H1 (cell line): ENCODE data around the gene CCDC152. TPM values are rescaled to one million over a fixed set of nuclear protein-coding genes. Genes with fewer than 3 reads are reported as not detected.

Source experiments
- CTCF ChIA-PET: fragments of 300-600 bp; sonication (Branson Sonifier 250); formaldehyde crosslinking; loops from one replicate; lab custom pipeline; 2021; ENCODE audit not compliant: partially characterized antibody; lab: Charles Lee
- POLR2A ChIA-PET: fragments of 300-600 bp; sonication (Branson Sonifier 250); formaldehyde crosslinking; loops from one replicate; lab custom pipeline; 2021; ENCODE audit warnings: inconsistent platforms; ENCODE audit not compliant: partially characterized antibody; lab: Charles Lee
- DNase-seq, 2 experiments: peaks; one replicate each; pipeline versions ENCODE4 v3.0.0 to v3.0.0-alpha.2; 2010 to 2022; ENCODE audit warnings: low spot score in 2 of 2, low read depth in 1 of 2, mixed read lengths in 1 of 2
- FAIRE-seq: peaks from 2 replicates; lab custom pipeline; 2011; peaks lifted over from hg19 to GRCh38; lab: Jason Lieb, UNC
- H2AFZ ChIP-seq: 2 replicates; pipeline ENCODE4 v1.8.1; 2012; ENCODE audit warnings: low read length, inconsistent platforms
- H2AK5ac ChIP-seq: 2 replicates; pipeline ENCODE4 v1.6.1; 2013; ENCODE audit warnings: low read depth, low read length
- H2BK120ac ChIP-seq: replicated peaks from 2 replicates; pipeline ENCODE3; 2013; ENCODE audit warnings: low read depth, low read length, inconsistent platforms
- H2BK12ac ChIP-seq: 2 replicates; pipeline ENCODE4 v1.6.1; 2013; ENCODE audit warnings: low read depth, low read length
- H2BK15ac ChIP-seq: 2 replicates; pipeline ENCODE4 v1.6.1; 2013; ENCODE audit warnings: low read length
- H2BK20ac ChIP-seq: 2 replicates; pipeline ENCODE4 v1.6.1; 2013; ENCODE audit warnings: low read length
- H2BK5ac ChIP-seq: 2 replicates; pipeline ENCODE4 v1.6.1; 2013; ENCODE audit warnings: low read depth, low read length
- H3K14ac ChIP-seq: 2 replicates; pipeline ENCODE4 v1.6.1; 2013; ENCODE audit warnings: inconsistent platforms; ENCODE audit not compliant: insufficient read length
- H3K18ac ChIP-seq: 2 replicates; pipeline ENCODE4 v1.6.1; 2013; ENCODE audit warnings: low read length; ENCODE audit errors: extremely low read depth
- H3K23ac ChIP-seq: 2 replicates; pipeline ENCODE4 v1.6.1; 2013; ENCODE audit warnings: inconsistent platforms; ENCODE audit not compliant: insufficient read length
- H3K23me2 ChIP-seq: 2 replicates; pipeline ENCODE4 v1.6.1; 2013; ENCODE audit warnings: low read depth, low read length
- H3K27ac ChIP-seq: 2 replicates; pipeline ENCODE4 v1.6.1; 2011; ENCODE audit warnings: low read depth, low read length, inconsistent platforms
- H3K27me3 ChIP-seq, 4 experiments: replicated peaks in 1 of 4; 1 replicate in 1 of 4; 2 replicates in 3 of 4; pipeline versions ENCODE4 v1.6.1 to v1.8.1; 2011 to 2013; ENCODE audit warnings: low read length in 3 of 4, mild to moderate bottlenecking in 3 of 4, inconsistent platforms in 2 of 4, mixed read lengths in 2 of 4, moderate library complexity in 1 of 4; ENCODE audit not compliant: control insufficient read depth in 3 of 4, insufficient read depth in 3 of 4; ENCODE audit errors: extremely low read depth in 1 of 4
- H3K36me3 ChIP-seq, 4 experiments: 2 replicates each; pipeline versions ENCODE4 v1.6.1 to v1.8.1; 2011 to 2013; ENCODE audit warnings: mild to moderate bottlenecking in 4 of 4, low read length in 3 of 4, moderate library complexity in 2 of 4, control low read depth in 1 of 4, inconsistent platforms in 1 of 4; ENCODE audit not compliant: insufficient read depth in 4 of 4, control insufficient read depth in 2 of 4
- H3K4ac ChIP-seq: replicated peaks from 2 replicates; pipeline ENCODE3; 2013; ENCODE audit warnings: low read length, low read depth, mixed read lengths, inconsistent platforms; ENCODE audit not compliant: insufficient read length
- H3K4me1 ChIP-seq, 4 experiments: replicated peaks in 1 of 4; 1 replicate in 1 of 4; 2 replicates in 3 of 4; pipeline versions ENCODE4 v1.6.1 to v1.8.1; 2011 to 2013; ENCODE audit warnings: low read length in 3 of 4, inconsistent platforms in 2 of 4, mixed read lengths in 1 of 4; ENCODE audit not compliant: insufficient read depth in 4 of 4, control insufficient read depth in 3 of 4
- H3K4me2 ChIP-seq, 2 experiments: 2 replicates each; pipeline versions ENCODE4 v1.6.1 to v1.8.1; 2011 to 2013; ENCODE audit warnings: low read depth in 2 of 2, low read length in 2 of 2, control low read depth in 1 of 2, inconsistent platforms in 1 of 2, mild to moderate bottlenecking in 1 of 2; ENCODE audit not compliant: insufficient read depth in 1 of 2
- H3K4me3 ChIP-seq, 4 experiments: fragments of 200-600, 300-600 bp in 1 of 4; sonication (generic), shearing (Covaris generic), sonication (Bioruptor Twin) in 1 of 4; 2 replicates each; pipeline versions ENCODE4 v1.5.1 to v1.8.1; 2011 to 2016; ENCODE audit warnings: low read length in 4 of 4, low read depth in 3 of 4, control low read depth in 2 of 4, inconsistent platforms in 2 of 4, mild to moderate bottlenecking in 2 of 4, mixed read lengths in 1 of 4, moderate library complexity in 1 of 4; ENCODE audit not compliant: insufficient read depth in 2 of 4; ENCODE audit errors: extremely low read depth in 1 of 4
- H3K56ac ChIP-seq: replicated peaks from 2 replicates; pipeline ENCODE3; 2013; ENCODE audit warnings: low read depth, mild to moderate bottlenecking, mixed read lengths, low read length, inconsistent platforms; ENCODE audit not compliant: insufficient read length
- H3K79me1 ChIP-seq: 2 replicates; pipeline ENCODE4 v1.6.1; 2013; ENCODE audit warnings: low read depth, low read length, control low read depth
- H3K79me2 ChIP-seq, 2 experiments: 2 replicates each; pipeline versions ENCODE4 v1.6.1 to v1.8.1; 2012 to 2013; ENCODE audit warnings: low read length in 2 of 2, mild to moderate bottlenecking in 2 of 2, inconsistent platforms in 1 of 2; ENCODE audit not compliant: insufficient read depth in 2 of 2, control insufficient read depth in 1 of 2
- H3K9ac ChIP-seq, 4 experiments: replicated peaks in 1 of 4; 1 replicate in 1 of 4; 2 replicates in 3 of 4; pipeline versions ENCODE4 v1.6.1 to v1.8.1; 2011 to 2013; ENCODE audit warnings: low read depth in 3 of 4, low read length in 3 of 4, control low read depth in 2 of 4, mild to moderate bottlenecking in 2 of 4, moderate library complexity in 2 of 4, inconsistent platforms in 1 of 4; ENCODE audit errors: extremely low read depth in 1 of 4
- H3K9me3 ChIP-seq, 2 experiments: 2 replicates each; pipeline versions ENCODE4 v1.6.1 to v1.8.1; 2012 to 2013; ENCODE audit warnings: mild to moderate bottlenecking in 2 of 2, moderate library complexity in 2 of 2, control low read depth in 1 of 2, inconsistent platforms in 1 of 2, low read depth in 1 of 2, low read length in 1 of 2, mixed read lengths in 1 of 2; ENCODE audit not compliant: insufficient read depth in 2 of 2
- H4K20me1 ChIP-seq, 2 experiments: replicated peaks in 1 of 2; 2 replicates each; pipeline versions ENCODE3 to v1.8.1; 2011 to 2013; ENCODE audit warnings: inconsistent platforms in 2 of 2, low read length in 2 of 2, mild to moderate bottlenecking in 1 of 2; ENCODE audit not compliant: insufficient read depth in 2 of 2, control insufficient read depth in 1 of 2
- H4K5ac ChIP-seq: 2 replicates; pipeline ENCODE4 v1.6.1; 2013; ENCODE audit warnings: low read length, low read depth, mixed read lengths, inconsistent platforms; ENCODE audit not compliant: insufficient read length
- H4K8ac ChIP-seq: 2 replicates; pipeline ENCODE4 v1.8.0; 2013; ENCODE audit warnings: mild to moderate bottlenecking, moderate library complexity, low read length, inconsistent platforms; ENCODE audit not compliant: insufficient read depth; ENCODE audit errors: extremely low read depth
- H4K91ac ChIP-seq: replicated peaks from 2 replicates; pipeline ENCODE3; 2013; ENCODE audit warnings: low read length, mixed read lengths, inconsistent platforms; ENCODE audit not compliant: insufficient read length
- ASH2L ChIP-seq: fragments of 200-600, 300-600 bp; sonication (generic); IDR thresholded peaks from one replicate; pipeline ENCODE4 v1.7.1; 2017; ENCODE audit warnings: low read length
- BACH1 ChIP-seq: IDR thresholded peaks from 2 replicates; pipeline ENCODE4 v1.6.1; 2012; ENCODE audit warnings: low read length, improper control_type of control experiment
- CHD1 ChIP-seq: IDR thresholded peaks from 2 replicates; pipeline ENCODE4 v1.6.1; 2012; ENCODE audit warnings: low read depth, low read length, improper control_type of control experiment
- CHD2 ChIP-seq: IDR thresholded peaks from 2 replicates; pipeline ENCODE4 v1.6.1; 2012; ENCODE audit warnings: low read length, improper control_type of control experiment
- EGR1 ChIP-seq: IDR thresholded peaks from 2 replicates; pipeline ENCODE4 v1.6.1; 2011; ENCODE audit warnings: low read depth, low read length, borderline replicate concordance
- FOSL1 ChIP-seq: IDR thresholded peaks from 2 replicates; pipeline ENCODE4 v1.6.1; 2011; ENCODE audit warnings: mild to moderate bottlenecking, low read depth, low read length, moderate library complexity; ENCODE audit not compliant: insufficient read depth
- JUND ChIP-seq: IDR thresholded peaks from 2 replicates; pipeline ENCODE4 v1.6.1; 2011; ENCODE audit warnings: mild to moderate bottlenecking, improper control_type of control experiment, low read length
- NANOG ChIP-seq: IDR thresholded peaks from 2 replicates; pipeline ENCODE4 v1.6.1; 2011; ENCODE audit warnings: low read length, low read depth, mild to moderate bottlenecking, inconsistent platforms; ENCODE audit not compliant: insufficient read depth, poor library complexity, severe bottlenecking
- NRF1 ChIP-seq: IDR thresholded peaks from 2 replicates; pipeline ENCODE4 v1.6.1; 2011; ENCODE audit warnings: mild to moderate bottlenecking, low read depth, low read length, improper control_type of control experiment
- SIX5 ChIP-seq: IDR thresholded peaks from 2 replicates; pipeline ENCODE4 v1.6.1; 2011; ENCODE audit warnings: mild to moderate bottlenecking, low read depth, low read length
- TAF1 ChIP-seq: IDR thresholded peaks from 2 replicates; pipeline ENCODE4 v1.6.1; 2011; ENCODE audit warnings: mild to moderate bottlenecking, low read depth, low read length
- YY1 ChIP-seq: IDR thresholded peaks from 2 replicates; pipeline ENCODE4 v1.6.1; 2011; ENCODE audit warnings: low read depth, mild to moderate bottlenecking, low read length
- WGBS, 2 experiments: shearing (Covaris generic) in 1 of 2; methylation state at CpG; one replicate each; pipeline versions ENCODE4 v1.1.6 to v1.1.7; 2013 to 2015; ENCODE audit warnings: low lambda C conversion rate in 2 of 2, mixed read lengths in 2 of 2, inconsistent platforms in 1 of 2, low coverage in 1 of 2, missing lambda C conversion rate in 1 of 2; ENCODE audit not compliant: insufficient replicate concordance in 2 of 2, insufficient coverage in 1 of 2, insufficient read length in 1 of 2; ENCODE audit errors: extremely low coverage in 1 of 2, missing lambda C conversion rate in 1 of 2; 5-methylcytosine and 5-hydroxymethylcytosine counted together
- polyA plus RNA-seq, 7 experiments: library from polyadenylated mRNA; depleted of rRNA in 3 of 7; stranded (reverse) in 5 of 7; unstranded in 2 of 7; fragments of >200 nt in 5 of 7; fragments of 200-250 nt in 2 of 7; gene quantifications; 1 replicate in 5 of 7; 2 replicates in 1 of 7; 4 replicates in 1 of 7; pipeline versions ENCODE4 v1.2.1 to v1.2.3, GENCODE V29; 2011 to 2013; ENCODE audit warnings: missing spikeins in 2 of 7, mixed read lengths in 2 of 7
- total RNA-seq: library from RNA; stranded (reverse); fragmentation: NEBNext Ultra II Directional; extraction: Animal tissue kit (Norgen Biotek cat#: 25700); gene quantifications from 2 replicates; pipeline ENCODE4 v1.2.1, GENCODE V29; 2021

CCDC152 gene
- total and polyA plus RNA-seq, 2 of the 8 experiments (the other 6 are each of a cell fraction or from before 2014, with no cell fraction given) = 2.6 to 9.5 TPM

GRCh38 chr5:42826757-42827515, 70.3 kb downstream of the CCDC152 start:
- POLR2A ChIA-PET = no interaction called here

More at GRCh38 chr5:42826757-42827515, 70.3 kb downstream of the CCDC152 start:
- Histone ChIP-seq H3K79me1 (no peaks in the 10 kb centered on the region), H3K4me1 (no peaks in the 10 kb centered on the region), H3K4me3 (no peak overlapping the region), H2BK20ac (no peak overlapping the region), H3K4me2 (no peak overlapping the region), H2BK120ac (no peak overlapping the region), H3K36me3 (no peaks in the 10 kb centered on the region), H3K23ac (no peak overlapping the region), H3K79me2 (no peaks in the 10 kb centered on the region), H3K14ac (no peak overlapping the region), H4K20me1 (no peaks in the 10 kb centered on the region), H4K91ac (no peak overlapping the region), H3K23me2 (no peaks in the 10 kb centered on the region; the same call in 1 of the 2 replicates), H3K4ac (no peak overlapping the region), H2BK5ac (no peak overlapping the region), H3K27ac (no peak overlapping the region), H3K18ac (no peak overlapping the region), H2BK15ac (no peak overlapping the region), H2AFZ (no peak overlapping the region), H3K9ac (no peak overlapping the region), H3K9me3 (no peaks in the 10 kb centered on the region), H4K8ac (no peak overlapping the region), H3K56ac (no peak overlapping the region), H2AK5ac (no peak overlapping the region), H2BK12ac (no peak overlapping the region), H4K5ac (no peak overlapping the region), H3K27me3 (no peaks in the 10 kb centered on the region)
- WGBS, 2 experiments = 82% methylated on average over 2 of the region's 2 CpGs; no CpG with 5 or more reads in 1 of the 2 experiments
- no peak for FAIRE-seq
- TF ChIP-seq NRF1 (no peak), FOSL1 (no peak), CHD1 (no peak), NANOG (no peak), BACH1 (no peak), ASH2L (no peak), CHD2 (no peak), TAF1 (no peak), JUND (no peak), EGR1 (no peak), YY1 (no peak), SIX5 (no peak)
- CTCF ChIA-PET = interaction anchor here (0.9 to 1.8 kb wide), 5 partner anchors 9 to 244 kb away, joined by 3 to 5 read pairs (median 4); no protein-coding TSS in a partner anchor
- DNase-seq = no peak
